Breast epithelium (tissue), 3 donors: ENCODE measurements around the gene ALDH3A1.

ENCODE experiments used
- CTCF ChIP-seq, 3 donors: fragments of 450-650 bp; IDR thresholded peaks; one replicate each; pipeline ENCODE4 v1.5.1; 2016 to 2017; ENCODE audit warnings: antibody characterized with exemption in 3 of 3, mild to moderate bottlenecking in 3 of 3, moderate library complexity in 3 of 3
- POLR2A ChIP-seq: fragments of 450-650 bp; IDR thresholded peaks from one replicate; pipeline ENCODE4 v1.6.1; 2016; ENCODE audit warnings: antibody characterized with exemption, mild to moderate bottlenecking, moderate library complexity
- POLR2AphosphoS5 ChIP-seq, 3 donors: sonication (generic); formaldehyde crosslinking; IDR thresholded peaks; one replicate each; pipeline ENCODE4 v1.6.1; 2017; ENCODE audit warnings: antibody characterized with exemption in 3 of 3

GRCh38 chr17:19718041-19718612 is 30.0 kb downstream of the ALDH3A1 start:
- TF ChIP-seq CTCF (IDR thresholded peaks at IDR 0.05) = no peak
- TF ChIP-seq POLR2A = no peak
- TF ChIP-seq POLR2AphosphoS5 (IDR thresholded peaks at IDR 0.05) = no peak
